ENCODE results near the gene CLCF1.

The CLCF1 gene

DNA sequence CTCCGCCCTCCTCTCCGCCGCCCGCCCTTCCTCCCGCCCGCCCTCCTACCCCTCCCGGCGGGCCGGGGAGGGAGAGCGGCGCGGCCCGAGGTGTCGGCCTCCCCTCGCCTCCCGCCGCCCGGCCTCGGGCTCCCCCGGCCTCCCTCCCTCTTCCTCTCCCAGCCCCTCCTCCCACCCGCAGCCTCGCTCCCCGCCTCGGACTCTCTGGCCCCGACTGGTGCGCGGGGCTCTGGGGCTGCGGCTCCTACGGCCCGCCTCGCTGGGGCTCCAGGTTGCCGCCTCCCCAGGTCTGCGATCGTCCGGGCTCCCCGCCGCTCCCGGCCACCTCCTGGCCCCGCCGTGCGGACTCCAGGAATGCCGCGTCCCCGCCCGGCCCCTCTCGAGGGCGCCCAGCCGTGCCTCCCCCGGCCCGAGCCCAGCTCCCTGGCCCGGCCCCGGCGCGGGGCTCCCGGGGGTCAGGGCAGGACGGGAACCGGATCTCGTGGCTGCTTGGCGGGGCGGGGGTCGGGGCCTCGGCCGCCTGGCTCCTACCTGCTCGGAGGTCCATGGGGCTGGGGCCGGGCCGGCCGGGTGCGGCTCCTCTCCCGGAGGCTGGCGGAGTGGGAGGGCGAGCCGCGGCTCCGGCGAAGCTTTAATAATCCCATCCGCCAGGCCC, at the start of gene CLCF1:
CLCF1 (minus strand) TSS at position 606 of the 655 bp plus-strand sequence; CDS start at position 547, 59 bp downstream.
- no peak for DNase-seq

DNA sequence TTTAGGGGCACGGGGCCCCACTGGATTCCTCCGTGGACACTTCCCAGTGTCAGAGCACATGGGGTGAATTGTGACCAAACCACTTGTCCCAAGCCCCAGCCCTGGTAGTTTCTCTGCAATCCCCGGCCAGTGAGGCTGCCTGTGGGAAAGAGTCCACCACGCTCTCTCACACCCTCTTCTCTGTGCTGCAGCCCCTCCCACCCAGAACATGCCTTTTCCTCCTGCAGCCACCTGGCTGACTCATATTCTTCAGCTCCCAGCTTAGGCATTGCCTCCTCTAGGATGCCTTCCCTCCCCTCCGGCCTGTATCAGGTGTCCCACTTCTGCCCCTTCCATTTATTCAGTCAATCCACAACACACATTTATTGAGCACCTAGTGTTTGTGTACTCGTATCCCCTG, 49.5 kb upstream of the CLCF1 start:
- DNase-seq, result no peak

DNA sequence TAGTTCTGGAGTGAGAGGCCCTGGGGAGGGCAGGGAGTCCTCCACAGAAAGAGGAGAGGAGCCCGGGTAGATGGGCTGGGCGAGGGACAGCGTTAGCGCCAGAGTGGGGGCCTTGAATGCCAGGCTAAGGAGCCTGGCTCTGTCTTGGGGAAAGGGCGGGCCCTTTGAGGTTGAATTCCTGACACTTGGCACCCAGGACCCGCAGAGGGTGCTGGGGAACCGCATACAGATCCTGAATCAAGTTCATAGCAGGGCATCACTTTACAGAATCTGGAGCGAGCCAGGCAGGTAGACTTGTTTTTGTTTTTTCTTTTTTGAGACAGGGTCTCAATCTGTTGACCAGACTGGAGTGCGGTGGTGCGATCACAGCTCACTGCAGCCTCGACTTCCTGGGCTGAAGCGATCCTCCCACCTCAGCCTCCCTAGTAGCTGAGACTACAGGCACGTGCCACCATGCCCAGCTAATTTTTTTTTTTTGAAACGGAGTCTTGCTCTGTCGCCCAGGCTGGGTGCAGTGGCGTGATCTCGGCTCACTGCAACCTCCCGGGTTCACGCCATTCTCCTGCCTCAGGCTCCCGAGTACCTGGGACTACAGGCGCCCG, 48.1 kb upstream of the CLCF1 start:
- no peak for DNase-seq

DNA sequence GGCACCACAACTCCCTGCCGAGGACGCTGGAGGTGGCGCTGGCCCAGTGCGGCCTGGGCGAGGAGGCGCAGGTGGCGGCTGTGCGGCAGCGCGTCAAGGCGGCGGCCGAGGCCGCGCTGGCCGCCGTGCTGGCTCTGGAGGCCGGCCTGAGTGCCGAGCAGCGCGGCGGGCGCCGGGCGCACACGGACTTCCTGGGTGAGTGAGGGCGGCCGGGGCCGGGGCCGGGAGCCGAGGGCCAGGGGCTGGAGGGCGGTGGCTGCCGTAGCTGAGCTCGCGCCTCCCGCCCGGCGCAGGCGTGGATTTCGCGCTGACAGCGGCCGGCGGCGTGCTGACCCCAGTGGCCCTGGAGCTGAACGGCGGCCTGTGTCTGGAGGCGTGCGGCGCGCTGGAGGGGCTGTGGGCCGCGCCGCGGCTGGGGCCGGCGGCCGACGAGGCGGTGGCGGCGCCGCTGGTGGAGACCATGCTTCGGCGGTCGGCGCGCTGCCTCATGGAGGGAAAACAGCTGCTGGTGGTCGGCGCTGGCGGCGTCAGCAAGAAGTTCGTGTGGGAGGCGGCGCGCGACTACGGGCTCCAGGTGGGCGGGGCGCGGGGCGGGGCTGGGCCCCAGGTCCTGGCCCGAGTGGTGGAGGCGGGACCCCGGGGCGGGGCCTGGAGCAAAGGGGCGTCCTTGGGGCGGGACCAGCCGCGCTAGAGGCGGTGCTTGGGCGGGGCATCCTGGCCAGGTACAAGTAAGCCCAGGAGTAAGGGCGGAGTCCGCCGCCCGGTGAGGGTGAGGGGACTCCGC, 47.4 kb upstream of the CLCF1 start:
- peak; percentile 97 for DNase-seq

DNA sequence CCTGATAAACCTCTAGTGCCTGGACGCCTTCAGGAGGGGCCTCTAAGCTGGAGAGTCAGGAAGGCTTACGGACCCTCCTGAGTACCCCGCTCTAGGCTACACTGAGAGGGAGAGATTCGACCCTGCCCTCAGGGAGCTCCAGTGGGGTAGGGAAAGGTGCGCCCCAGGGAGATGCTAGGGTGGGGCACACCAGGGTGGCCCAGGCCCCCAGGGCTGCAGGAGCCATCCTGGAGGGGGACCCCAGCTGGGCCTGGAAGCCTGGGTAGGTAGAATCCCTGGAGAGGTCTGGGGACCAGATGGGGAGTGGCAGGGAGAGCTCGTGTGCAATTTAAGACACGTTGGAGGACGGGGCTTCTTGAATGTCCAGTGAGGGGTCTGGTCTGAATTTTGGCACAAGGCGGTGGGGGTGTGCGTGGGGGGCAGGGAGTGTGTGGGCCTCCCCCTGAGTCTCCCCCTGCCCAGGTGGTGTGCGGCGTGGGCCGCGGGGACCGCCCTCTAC, 46.8 kb upstream of the CLCF1 start:
- no peak for DNase-seq

DNA sequence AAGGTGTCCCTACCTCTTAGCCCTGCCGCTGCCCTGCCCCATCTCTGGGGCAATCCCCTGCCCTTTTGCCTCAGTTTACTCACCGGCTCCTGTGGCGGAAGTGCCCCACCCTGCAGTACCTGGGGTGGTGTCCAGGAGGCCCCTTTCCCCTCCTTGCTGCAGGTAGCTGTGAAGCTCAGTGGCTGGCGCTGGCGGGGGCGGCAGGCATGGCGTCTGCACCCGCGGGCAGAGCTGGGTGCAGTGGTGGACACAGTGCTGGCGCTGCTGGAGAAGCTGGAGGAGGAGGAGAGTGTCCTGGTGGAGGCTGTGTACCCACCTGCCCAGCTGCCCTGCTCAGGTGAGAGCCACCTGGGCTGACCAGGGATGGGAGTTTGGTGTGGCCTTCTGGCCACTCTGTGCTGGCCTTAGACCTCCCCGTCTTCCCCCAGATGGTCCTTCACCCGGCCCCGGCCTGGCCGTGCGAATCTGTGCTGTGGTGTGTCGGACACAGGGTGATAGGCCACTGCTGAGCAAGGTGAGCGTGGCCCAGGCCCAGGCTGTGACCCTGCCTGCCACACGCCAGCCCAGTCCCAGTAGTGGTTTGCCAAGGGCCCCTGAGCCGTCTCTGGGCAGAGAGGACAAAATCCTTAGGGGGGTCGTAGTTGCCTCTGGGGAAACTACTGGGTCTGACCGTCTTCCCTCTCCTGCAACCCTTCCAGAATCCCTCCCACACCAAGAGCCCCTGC, 46.1 kb upstream of the CLCF1 start:
- DNase-seq, result no peak

DNA sequence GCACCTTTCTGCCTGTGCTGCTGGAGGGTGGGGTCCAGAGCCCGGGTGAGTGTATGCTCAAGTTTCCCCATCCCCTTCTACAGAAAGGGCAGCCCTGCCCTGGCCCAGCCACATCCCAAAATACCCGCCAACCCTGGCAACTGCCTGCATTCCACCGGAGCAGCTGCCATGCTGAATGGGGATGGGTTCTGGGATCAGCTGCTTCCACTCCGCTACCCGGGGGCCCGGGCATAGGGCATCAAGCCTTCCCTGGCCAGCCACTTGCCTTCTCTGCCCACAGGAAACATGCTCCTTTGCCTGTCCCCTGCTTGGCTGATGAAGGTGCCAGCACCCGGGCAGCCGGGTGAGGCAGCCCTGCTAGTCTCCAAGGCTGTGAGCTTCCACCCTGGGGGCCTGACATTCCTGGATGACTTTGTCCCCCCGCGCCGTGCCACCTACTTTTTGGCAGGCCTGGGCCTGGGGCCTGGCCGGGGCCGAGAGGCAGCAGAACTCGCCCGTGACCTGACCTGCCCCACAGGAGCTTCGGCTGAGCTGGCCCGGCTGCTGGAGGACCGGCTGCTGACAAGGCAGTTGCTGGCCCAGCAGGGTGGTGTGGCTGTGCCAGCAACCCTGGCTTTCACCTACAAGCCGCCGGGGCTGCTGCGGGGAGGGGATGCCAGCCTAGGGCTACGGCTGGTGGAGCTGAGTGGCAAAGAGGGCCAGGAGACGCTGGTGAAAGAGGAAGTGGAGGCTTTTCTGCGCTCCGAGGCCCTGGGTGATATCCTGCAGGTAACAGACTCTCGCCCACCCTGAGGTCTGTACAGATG, 45.3 kb upstream of the CLCF1 start:
- DNase-seq, result no peak

DNA sequence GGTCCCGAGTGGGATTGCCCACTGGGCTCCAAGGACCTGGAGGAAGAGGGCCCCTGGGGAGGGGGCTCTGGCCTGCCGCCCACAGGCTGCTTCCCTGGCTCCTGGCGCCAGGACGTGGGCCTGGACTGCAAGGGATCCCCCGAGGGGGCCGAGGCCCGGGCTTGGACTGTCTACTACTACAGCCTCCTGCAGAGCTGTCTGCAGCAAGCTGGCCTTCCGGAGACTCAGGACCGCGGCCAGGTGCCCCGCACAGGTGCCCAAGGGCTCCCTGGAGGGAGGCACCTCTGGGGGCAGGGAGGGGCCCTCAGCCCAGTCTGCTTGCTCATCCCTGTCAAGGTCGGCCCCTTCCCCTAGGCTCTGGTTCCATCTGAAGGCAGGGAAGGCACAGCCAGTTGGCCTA, 44.0 kb upstream of the CLCF1 start:
- DNase-seq, result no peak

DNA sequence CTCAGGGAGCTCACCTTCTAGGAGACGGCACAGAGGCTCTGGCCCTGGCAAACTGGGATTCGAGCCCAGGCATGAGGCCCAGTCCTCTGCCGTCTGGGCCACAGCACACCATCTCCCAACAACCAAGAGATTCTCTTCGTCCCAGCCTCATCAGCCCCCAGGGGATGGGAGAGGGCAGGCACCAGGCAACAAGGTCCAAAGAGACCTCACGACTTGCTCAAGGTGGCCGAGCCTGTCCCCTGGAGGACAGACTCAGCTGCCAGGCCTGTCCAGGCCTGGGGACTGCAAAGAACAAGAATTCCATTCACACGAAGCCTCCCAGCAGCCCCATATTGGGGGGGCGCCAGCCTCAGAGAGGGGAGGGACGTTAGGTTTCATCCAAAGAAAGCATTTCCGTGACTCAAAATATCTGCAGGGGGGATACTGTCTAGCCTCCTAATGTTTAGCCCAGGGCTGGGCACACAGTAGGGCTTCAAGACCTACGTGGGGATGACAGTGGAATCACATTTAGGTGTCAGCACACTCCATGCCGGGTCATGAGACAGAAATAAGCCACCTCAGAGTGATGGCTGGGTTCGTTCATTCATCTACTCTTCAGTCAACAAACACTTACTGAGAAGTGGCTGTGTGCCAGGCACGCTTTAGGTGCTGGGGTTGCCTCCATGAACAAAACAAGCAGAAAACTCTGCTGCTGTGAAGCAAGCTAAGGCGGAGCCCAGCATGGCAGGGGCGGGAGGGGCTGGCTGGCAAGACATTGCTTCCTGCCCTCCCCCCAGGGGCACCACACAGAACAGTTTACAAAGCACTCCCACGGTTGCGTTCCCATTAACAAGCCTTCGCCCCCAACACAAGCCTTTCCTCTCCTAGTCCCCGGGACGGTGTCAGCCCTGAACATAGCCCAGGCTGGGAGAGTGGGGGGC, 43.3 kb upstream of the CLCF1 start:
- DNase-seq, result peak; percentile 74 to 75

DNA sequence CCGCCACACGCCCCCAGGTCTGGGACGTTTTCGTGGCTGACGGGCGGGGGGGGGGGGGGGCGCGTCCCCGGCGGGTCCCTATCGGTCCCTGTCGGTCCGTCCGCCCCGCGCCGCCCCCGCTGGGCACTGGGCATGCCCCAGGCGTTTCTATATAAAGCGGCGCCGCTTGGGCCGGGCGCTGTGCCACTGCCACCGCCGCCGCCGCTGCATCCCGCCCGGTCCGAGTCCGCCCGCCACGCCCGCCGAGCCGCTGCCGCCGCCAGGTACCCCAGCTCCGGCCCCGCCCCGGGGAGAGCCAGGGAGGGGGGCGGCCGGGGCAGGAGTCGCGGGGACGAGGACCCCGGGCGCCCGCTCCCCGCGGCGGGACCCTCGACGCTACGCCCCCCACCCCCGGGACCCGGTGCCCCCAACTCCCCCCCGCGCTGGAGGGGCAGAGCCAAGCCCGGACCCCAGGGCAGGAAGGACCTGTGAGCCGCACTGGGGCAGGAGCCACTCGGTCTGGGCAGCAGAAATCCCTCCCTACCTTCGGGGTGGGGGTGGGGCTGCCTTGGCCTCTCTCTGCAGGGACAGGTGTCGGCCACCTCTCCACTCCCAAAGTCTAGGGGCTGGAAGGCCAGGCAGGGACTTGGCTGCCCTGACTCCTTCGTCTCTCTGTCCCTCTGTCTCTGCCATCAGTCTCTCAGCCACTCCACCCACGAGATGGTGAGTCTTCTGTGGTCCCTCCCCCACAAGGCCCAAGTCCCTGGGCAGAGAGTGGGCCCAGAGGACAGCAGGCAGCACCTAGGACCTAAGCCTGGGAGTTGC, 42.3 kb upstream of the CLCF1 start, which contains the start of gene CARNS1:
CARNS1 (plus strand) TSS at position 178 of the 804 bp plus-strand sequence; CDS start at position 700, 522 bp downstream.
- DNase-seq, result no peak

DNA sequence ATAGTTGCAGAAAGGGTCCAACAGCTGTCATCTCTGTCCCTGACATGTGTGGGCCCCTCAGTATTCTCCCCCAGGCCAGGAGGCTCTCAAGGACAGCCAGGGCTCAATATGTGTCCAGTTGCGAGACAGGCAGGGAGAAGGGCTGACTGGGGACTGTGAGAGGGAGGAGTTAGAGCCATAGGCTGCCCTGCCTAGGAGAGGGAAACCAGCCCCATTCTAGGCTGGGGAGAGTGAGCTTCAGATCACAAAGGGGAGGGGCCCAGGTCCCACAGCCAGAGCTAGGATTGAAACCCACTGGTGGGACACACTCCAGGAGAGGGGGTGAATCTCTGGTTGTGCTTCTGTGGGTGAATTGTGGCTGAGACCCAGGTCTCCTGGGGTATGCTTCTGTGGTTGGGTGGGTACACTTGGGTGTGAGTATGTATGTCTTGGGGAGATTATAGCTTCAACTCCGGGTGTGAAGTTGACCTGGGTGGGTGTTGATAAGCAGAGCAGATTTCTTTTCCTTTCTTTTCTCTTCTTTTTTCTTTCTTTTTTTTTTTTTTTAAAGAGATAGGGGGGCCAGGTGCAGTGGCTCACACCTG, 40.0 kb upstream of the CLCF1 start:
- no peak for DNase-seq

DNA sequence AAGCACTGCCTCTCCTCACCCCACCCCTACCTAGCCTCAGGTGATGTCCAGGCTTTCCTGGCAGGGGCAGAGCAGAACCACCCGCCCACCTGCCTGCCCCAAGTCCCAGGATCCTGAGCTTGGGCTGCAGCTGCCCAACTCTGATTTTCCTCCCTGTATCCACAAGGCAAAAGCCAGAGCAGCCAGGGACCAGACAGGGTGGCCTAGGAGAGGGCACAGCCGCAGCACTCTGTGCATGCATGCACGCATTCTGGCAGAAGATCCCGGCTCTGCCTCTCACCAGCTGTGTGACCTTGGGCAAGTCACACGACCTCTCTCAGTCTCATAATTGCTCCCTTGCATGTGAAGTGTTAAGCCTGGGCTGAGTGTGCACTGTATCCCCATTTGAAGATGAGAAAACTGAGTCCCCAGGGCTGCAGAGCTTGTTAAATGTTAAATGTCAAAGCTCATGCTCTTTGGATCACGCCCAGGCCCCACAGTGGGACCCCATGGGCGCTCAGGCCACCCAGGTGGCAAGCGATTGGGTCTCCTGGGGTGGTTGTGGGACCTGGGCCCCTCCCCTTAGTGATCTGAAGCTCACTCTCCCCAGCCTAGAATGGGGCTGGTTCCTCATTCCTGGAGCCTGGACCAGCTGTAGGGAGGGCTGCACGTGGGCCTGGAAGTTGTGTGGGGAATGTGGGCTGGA, 39.2 kb upstream of the CLCF1 start:
- DNase-seq, result no peak

DNA sequence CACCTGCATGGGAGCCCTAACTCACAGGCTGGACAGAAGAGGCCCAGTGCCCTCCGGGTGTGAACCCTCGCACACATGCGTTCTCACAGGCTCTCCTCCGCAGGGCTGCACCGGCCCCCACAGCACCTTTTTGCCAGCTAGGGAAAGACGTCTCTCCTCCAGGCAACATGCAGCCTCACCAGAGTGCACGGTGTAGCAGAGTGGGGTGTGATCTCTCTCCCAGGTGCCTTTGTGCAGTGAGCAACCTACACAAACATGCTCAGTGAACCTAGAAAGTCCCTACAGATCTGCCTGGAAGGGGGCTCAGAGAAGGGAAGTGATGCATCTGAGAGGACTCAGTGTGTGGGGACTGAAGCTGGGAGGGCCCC, 38.4 kb upstream of the CLCF1 start:
- DNase-seq, result no peak

DNA sequence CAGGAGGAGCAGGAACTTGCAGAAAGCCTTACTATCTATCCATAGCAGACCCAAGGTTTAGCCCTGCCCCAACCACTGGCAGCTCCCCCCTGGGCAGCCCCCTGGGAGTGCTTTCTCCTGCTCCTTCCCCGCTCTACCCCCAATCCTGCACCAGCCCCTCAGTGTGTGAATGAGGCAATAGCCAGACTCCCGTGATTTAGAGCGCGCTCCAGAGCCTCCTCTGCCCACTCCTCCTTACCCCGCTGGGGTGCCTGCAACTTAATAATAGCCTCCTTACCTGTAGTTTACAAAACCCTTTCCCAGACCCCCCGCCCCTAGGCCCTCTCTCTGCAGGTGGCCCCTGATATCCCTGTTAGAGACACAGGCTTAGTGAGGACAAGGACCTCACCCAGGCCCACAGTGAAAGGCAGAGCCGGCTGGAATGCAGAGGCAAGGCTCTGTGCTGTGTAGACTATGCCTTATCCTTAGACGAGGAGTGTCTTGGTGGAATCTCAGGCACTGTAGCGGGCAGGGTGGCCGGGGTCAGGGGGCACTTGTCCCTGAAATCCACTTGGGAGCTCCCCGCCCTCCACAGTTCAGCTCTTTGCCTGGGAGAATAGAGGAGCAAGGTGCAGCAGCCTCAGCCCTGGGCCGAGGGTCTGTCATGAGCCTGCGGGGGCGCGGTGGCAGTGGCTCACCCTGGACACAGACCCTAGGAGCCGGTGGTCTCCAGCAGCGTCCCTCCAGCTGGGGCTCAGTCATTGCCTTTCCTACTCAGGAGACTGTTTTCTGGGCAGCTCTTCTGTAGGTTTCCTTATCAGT, 37.8 kb upstream of the CLCF1 start:
- no peak for DNase-seq

DNA sequence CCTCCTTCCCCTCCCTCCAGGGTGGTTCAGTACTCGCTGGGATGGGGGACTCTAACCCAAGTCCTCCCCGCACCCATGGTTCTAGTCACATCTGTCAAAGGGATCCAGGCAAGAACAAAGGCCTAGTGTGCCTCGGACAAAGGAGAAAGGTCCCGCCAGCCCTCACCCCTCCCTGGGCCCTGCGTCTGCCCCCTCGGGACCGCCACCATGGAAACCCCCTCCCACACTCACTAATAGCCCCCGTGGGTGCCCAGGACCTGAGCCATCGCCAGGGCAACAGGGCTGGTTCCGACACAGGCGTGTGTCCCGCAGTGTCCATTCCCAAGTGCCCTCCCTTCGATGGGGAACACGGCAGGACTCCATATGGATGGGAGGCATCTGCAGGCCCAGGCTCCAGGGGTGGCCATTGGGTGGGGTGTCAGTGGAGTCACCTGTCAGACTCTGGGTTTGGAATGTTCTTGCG, 37.0 kb upstream of the CLCF1 start:
- no peak for DNase-seq

DNA sequence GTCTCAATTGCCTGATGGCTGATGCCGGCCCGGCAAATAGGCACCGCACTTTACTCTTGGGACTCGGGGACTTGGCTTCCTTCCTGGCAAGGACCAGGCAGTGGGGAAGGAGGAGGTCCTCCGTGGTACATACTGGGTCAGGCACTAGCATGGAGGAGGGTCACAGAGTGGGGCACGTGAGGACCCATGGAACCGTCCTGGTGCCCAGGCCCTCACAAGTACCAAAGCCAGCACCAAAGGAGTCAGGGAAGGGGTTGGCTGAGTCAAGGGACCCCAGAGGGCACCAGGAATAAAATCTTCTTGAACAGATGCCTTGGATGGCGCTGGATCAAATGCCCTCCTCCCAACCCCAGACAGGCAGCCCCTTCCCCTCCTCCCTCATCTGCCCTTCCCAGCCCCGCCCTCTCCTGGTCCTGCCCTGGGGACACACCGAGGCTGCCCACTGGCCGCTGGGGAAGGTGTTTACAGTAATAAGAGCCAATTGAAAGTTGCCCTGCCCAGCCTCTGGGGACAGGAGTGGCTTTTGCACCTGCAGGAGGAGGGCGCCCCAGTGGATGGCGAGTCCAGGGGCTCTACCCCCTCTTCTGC, 36.5 kb upstream of the CLCF1 start:
- no peak for DNase-seq

DNA sequence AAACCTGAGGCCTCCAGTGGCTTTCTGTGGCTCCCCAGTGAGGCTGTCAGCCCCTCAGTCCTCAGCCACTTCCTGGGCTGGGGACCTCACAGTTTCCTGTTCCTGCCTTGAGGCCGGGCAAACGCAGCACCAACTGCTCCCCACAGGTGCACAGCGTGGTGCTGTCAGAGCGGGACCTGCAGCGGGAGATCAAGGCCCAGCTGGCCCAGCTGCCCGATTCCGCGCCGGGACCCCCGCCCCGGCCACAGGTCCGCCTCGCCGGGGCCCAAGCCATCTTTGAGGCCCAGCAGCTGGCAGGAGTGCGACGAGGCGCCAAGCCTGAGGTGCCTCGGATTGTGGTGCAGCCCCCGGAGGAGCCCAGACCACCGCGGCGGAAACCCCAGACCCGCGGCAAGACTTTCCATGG, 35.9 kb upstream of the CLCF1 start:
- no peak for DNase-seq
